Measurements from ENCODE around the gene ZPR1. TPM values are rescaled to one million over a fixed set of nuclear protein-coding genes. Genes with fewer than 3 reads are reported as not detected.
"Not testable (repeated sequence)": the region's sequence is repeated elsewhere in the genome, so short reads cannot be mapped to it uniquely, and the experiment has no call there.

ZPR1 gene, protein sequence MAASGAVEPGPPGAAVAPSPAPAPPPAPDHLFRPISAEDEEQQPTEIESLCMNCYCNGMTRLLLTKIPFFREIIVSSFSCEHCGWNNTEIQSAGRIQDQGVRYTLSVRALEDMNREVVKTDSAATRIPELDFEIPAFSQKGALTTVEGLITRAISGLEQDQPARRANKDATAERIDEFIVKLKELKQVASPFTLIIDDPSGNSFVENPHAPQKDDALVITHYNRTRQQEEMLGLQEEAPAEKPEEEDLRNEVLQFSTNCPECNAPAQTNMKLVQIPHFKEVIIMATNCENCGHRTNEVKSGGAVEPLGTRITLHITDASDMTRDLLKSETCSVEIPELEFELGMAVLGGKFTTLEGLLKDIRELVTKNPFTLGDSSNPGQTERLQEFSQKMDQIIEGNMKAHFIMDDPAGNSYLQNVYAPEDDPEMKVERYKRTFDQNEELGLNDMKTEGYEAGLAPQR
- polyA plus RNA-seq (2012; ENCODE audit: insufficient read depth, insufficient read length) = 96.2 TPM

DNA sequence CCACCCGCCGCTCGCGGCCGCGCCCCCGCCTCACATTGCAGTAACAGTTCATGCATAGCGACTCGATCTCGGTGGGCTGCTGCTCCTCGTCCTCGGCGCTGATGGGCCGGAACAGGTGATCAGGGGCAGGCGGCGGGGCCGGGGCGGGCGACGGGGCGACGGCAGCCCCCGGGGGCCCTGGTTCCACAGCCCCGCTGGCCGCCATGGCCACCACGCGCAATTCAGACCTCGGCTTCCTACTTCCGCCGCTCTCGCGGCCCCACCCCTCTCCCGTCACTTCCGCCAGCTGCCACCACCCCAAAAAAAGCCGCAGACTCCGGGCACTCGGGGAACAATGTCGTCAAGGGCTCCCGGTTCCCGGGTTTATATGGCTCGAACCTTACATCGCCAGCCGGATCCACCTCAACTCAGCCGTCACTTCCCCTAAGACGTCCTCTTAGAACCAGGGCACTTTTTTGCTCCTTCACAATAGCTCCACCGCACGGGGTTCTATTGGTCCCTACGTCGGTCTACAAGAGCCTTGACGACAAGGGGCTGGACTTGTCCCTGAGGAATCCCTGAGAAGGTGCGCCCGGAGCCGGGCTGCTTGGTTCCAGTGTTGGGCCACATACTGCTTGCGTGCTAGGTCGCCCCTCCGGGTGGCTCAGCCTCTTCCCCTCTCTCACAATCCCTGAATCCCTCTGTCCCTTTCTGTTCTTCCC is at the start of gene ZPR1:
Gene ZPR1, minus strand, starts transcription at position 238 of the 701 bp plus-strand sequence. Its CDS starts 33 bp downstream, at position 205.
- peak within 1 kb of the TSS; percentile 90 for H3K4me3 ChIP-seq (ENCODE audit: low read length)
- peak; percentile 37 for DNase-seq (ENCODE audit: low read depth, low spot score)

DNA sequence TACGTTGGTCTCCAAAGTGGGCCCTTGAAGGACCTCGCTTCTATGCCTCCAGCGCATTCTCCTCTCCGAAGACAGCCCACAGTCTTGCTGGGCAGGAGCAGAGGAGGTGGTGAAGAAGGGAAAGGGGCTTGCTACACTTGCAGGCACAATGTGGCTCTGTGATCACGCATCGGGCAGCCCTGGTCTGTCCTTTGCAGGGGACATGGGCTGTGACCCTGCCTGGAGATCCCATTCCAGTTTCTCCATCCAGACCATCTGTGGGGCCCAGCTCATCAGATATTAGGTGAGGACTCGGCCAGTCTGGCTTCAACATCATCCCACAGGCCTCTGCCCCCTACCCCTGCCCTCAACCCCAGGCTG is 48.8 kb upstream of the ZPR1 start:
- H3K4me3 ChIP-seq (ENCODE audit: low read length) = no peak overlapping the region
- no peak for DNase-seq (ENCODE audit: low read depth, low spot score)

DNA sequence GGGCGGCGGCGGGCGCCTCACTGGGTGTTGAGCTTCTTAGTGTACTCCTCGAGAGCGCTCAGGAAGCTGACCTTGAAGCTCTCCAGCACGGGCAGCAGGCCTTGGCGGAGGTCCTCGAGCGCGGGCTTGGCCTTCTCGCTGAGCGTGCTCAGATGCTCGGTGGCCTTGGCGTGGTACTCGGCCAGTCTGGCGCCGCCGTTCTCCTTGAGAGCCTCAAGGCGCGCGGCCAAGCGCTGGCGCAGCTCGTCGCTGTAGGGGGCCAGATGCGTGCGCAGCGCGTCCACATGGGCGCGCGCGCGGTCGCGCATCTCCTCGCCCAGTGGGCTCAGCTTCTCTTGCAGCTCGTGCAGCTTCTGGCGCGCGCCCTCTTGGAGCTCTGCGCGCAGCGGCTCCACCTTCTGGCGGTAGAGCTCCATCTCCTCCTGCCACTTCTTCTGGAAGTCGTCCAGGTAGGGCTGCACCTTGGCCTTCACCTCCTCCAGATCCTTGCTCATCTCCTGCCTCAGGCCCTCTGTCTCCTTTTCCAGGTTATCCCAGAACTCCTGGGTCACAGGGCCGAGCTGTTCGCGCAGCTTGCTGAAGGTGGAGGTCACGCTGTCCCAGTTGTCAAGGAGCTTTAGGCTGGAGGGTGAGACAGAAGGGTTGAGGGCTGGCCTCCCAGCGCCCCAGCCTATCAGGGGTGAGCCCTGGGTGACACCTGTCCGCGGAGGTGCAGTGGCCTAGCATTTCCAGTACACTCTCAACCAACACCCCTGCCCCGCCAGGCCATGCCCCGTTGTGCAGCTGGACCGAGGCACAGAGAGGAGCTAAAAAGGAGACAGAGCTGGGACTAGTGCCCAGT is 48.2 kb upstream of the ZPR1 start:
- H3K4me3 ChIP-seq (ENCODE audit: low read length) = peak overlapping the region; percentile 52
- peak; percentile 84 for DNase-seq (ENCODE audit: low read depth, low spot score)

DNA sequence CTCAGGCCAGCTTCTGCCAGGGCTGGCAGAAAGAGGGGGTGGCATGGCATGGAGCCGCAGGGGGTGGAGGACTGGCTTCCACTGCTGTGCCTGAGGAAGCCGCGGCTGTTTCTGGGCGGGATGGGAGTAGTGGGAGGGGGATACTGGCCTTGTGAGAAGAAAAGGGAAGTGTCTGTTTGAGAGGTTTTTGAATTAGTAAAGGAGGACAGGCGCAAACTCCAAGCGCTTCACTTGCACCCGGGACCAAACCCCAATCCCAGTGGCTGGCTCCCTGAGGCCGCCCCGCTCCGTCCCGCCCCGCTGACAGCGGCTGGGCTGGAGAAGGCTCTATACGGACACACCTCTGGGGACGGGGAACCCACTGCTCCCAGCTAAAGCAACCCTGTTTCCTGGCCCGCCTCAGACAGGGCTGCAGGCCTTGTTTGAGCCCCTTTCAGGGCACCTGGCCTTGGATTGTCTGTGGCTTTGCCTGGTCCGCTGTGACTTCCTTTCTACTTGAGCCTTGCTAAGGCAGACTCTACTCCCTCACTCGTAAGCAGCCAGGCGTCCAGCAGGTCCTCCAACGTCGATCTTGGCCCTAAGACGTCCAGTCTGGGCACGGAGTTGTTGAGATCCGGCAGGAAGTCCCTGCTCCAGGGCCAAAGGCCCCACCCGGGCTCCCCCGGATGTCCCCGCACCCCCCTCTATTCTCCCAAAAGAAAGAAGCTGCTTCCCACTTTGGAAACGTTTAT is 47.4 kb upstream of the ZPR1 start:
- DNase-seq (ENCODE audit: low read depth, low spot score) = no peak
- H3K4me3 ChIP-seq (ENCODE audit: low read length) = peak overlapping the region; percentile 52

GRCh38 chr11:116834535-116835041 is 46.8 kb upstream of the ZPR1 start:
- not testable (repeated sequence) for H3K4me3 ChIP-seq (ENCODE audit: low read length); DNase-seq (ENCODE audit: low read depth, low spot score)

DNA sequence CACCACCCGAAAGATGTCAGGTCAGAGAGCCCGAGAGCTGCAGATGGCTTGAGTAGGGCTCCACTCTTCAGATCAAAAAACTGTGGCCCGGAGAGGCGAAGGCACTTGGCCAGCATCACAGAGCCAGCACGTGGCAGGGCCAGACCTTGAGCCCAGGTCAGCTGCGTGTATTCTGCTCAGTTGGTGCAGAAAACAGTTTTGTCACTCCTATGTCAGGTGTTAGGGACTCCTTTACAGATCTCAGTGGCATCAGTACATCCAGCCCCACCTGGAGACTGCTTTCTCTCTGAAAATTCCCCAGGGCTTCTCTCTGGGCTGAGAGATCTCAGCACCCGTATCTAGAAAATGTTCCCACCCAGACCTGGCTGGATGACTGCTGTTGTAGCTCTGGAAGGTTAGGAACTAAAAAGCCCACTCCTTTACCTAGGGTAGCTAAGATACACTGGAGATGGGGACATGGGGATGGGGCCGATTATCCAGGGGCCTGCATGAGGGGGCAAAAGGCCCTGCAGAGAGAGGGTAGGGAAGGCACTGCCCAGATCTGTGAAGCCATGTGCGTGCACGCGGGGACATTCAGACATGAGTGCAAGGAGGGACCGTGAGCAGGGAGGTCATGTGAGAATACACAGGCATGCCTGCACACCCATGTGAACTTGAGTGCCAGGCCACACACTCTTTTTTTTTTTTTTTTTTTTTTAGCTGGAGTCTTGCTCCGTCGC is 46.2 kb upstream of the ZPR1 start:
- DNase-seq (ENCODE audit: low read depth, low spot score) = no peak

DNA sequence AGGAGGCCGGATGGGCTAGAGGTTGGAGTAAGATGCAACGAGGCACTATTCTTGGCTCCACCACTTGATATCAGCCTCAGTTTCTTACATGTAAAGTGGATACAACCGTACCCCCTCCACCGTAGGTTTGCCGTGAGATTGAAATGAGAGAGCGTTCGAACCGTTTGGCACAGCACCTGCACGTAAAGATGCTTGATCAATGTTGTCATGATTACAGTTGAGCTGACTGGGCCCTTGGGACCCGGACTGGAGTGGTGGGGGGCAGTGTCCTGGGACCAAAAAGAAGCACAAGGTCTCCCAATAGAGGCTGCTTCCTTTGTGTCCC is 45.6 kb upstream of the ZPR1 start:
- DNase-seq (ENCODE audit: low read depth, low spot score) = no peak
- no peak overlapping the region for H3K4me3 ChIP-seq (ENCODE audit: low read length)

More for the DNA sequence above, 46.2 kb upstream of the ZPR1 start:
- H3K4me3 ChIP-seq (ENCODE audit: low read length) = no peak overlapping the region

- H3K4me3 ChIP-seq (ENCODE audit: low read length) = no peak overlapping the region
- no peak for DNase-seq (ENCODE audit: low read depth, low spot score)
Measured at GRCh38 chr11:116832350-116833290, 44.8 kb upstream of the ZPR1 start.

DNA sequence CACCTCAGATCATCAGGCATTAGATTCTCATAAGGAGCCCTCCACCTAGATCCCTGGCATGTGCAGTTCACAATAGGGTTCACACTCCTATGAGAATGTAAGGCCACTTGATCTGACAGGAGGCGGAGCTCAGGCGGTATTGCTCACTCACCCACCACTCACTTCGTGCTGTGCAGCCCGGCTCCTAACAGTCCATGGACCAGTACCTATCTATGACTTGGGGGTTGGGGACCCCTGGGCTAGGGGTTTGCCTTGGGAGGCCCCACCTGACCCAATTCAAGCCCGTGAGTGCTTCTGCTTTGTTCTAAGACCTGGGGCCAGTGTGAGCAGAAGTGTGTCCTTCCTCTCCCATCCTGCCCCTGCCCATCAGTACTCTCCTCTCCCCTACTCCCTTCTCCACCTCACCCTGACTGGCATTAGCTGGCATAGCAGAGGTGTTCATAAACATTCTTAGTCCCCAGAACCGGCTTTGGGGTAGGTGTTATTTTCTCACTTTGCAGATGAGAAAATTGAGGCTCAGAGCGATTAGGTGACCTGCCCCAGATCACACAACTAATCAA is 44.0 kb upstream of the ZPR1 start:
- DNase-seq (ENCODE audit: low read depth, low spot score) = no peak
- no peak overlapping the region for H3K4me3 ChIP-seq (ENCODE audit: low read length)

DNA sequence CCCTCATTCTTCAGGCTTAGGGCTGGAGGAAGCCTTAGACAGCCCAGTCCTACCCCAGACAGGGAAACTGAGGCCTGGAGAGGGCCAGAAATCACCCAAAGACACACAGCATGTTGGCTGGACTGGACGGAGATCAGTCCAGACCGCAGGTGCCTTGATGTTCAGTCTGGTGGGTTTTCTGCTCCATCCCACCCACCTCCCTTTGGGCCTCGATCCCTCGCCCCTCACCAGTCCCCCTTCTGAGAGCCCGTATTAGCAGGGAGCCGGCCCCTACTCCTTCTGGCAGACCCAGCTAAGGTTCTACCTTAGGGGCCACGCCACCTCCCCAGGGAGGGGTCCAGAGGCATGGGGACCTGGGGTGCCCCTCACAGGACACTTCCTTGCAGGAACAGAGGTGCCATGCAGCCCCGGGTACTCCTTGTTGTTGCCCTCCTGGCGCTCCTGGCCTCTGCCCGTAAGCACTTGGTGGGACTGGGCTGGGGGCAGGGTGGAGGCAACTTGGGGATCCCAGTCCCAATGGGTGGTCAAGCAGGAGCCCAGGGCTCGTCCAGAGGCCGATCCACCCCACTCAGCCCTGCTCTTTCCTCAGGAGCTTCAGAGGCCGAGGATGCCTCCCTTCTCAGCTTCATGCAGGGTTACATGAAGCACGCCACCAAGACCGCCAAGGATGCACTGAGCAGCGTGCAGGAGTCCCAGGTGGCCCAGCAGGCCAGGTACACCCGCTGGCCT is 42.5 kb upstream of the ZPR1 start:
- no peak for DNase-seq (ENCODE audit: low read depth, low spot score)
- H3K4me3 ChIP-seq (ENCODE audit: low read length) = no peak overlapping the region

DNA sequence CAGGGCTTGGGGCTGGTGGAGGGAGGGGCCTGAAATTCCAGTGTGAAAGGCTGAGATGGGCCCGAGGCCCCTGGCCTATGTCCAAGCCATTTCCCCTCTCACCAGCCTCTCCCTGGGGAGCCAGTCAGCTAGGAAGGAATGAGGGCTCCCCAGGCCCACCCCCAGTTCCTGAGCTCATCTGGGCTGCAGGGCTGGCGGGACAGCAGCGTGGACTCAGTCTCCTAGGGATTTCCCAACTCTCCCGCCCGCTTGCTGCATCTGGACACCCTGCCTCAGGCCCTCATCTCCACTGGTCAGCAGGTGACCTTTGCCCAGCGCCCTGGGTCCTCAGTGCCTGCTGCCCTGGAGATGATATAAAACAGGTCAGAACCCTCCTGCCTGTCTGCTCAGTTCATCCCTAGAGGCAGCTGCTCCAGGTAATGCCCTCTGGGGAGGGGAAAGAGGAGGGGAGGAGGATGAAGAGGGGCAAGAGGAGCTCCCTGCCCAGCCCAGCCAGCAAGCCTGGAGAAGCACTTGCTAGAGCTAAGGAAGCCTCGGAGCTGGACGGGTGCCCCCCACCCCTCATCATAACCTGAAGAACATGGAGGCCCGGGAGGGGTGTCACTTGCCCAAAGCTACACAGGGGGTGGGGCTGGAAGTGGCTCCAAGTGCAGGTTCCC is 41.8 kb upstream of the ZPR1 start, which contains the start of gene APOC3:
Gene APOC3, plus strand, starts transcription at position 383 of the 659 bp plus-strand sequence. CDS start 676 bp downstream, outside the sequence.
- no peak within 1 kb of the TSS for H3K4me3 ChIP-seq (ENCODE audit: low read length)
- DNase-seq (ENCODE audit: low read depth, low spot score) = no peak

- DNase-seq (ENCODE audit: low read depth, low spot score) = no peak
- H3K4me3 ChIP-seq (ENCODE audit: low read length) = no peak overlapping the region
Measured at GRCh38 chr11:116828632-116829524, 41.1 kb upstream of the ZPR1 start.

- no peak for DNase-seq (ENCODE audit: low read depth, low spot score)
- no peak overlapping the region for H3K4me3 ChIP-seq (ENCODE audit: low read length)
Measured at GRCh38 chr11:116827461-116827860, 39.6 kb upstream of the ZPR1 start.

DNA sequence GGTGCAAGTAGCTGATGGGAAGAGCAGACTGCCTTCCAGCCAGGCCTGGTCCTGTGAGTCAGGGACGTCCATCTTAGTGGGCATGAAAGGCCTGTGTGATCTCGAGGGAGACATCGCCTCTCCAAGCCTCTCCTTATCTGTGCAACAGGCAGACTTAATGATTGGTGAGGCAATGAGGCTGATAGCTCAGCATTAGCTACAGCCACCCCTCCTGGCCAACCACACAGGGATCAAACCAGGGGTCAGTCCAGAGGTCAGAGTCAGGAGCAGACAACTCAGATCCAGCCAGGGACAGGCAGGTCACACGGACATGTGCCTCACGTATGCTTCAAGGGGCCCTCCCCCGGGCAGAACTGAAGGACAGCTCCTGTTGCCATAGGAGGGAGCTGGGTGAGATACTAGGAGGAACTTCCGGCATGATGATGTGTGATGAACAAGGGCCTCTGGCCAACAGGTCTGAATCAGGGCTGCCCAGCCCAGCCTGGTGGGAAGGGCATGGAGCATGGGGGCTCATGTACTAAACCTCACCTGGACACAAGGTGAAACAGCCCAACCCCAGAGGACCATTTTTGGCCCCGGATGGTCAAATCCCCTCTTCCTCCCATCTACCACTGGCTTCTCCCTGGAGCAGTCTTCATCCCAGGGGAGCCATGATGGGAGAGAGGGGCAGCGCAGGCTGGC is 39.1 kb upstream of the ZPR1 start:
- H3K4me3 ChIP-seq (ENCODE audit: low read length) = no peak overlapping the region
- DNase-seq (ENCODE audit: low read depth, low spot score) = no peak
